ENCODE measurements around the gene HIP1.
A peak's percentile ranks its signal among the peaks of the same experiment; 100 is the strongest.

HIP1 gene

GRCh38 chr7:75485355-75485978 is 253.3 kb downstream of the HIP1 start:
- DNase-seq: peak; percentile 0

All from central memory CD4-positive, alpha-beta T cell (primary cell).